Adipocyte (in vitro differentiated cells): ENCODE results near the gene RPEL1.
A peak's percentile ranks its signal among the peaks of the same experiment; 100 is the strongest.
"Not testable (repeated sequence)": the region's sequence is repeated elsewhere in the genome, so short reads cannot be mapped to it uniquely, and the experiment has no call there.

ENCODE experiments used
- DNase-seq: peaks from one replicate; pipeline ENCODE4 v3.0.0-alpha.2; 2015; ENCODE audit warnings: low read depth
- H3K27me3 ChIP-seq: replicated peaks from 2 replicates; pipeline ENCODE4 v1.7.0; 2013; ENCODE audit warnings: mild to moderate bottlenecking, low read length, moderate library complexity; ENCODE audit not compliant: control insufficient read depth, insufficient read depth
- H3K36me3 ChIP-seq: 2 replicates; pipeline ENCODE4 v1.7.0; 2013; ENCODE audit warnings: low read length, mild to moderate bottlenecking, moderate library complexity; ENCODE audit not compliant: control insufficient read depth, insufficient read depth, severe bottlenecking
- H3K4me1 ChIP-seq: 2 replicates; pipeline ENCODE4 v1.7.0; 2013; ENCODE audit warnings: mild to moderate bottlenecking, low read length, moderate library complexity; ENCODE audit not compliant: control insufficient read depth, insufficient read depth
- H3K4me3 ChIP-seq: 2 replicates; pipeline ENCODE4 v1.7.0; 2013; ENCODE audit warnings: mild to moderate bottlenecking, low read length, moderate library complexity
- H3K9ac ChIP-seq: 2 replicates; pipeline ENCODE4 v1.7.0; 2013; ENCODE audit warnings: mild to moderate bottlenecking, low read length, moderate library complexity
- H3K9me3 ChIP-seq: 2 replicates; pipeline ENCODE4 v1.7.0; 2013; ENCODE audit warnings: mild to moderate bottlenecking, low read length, moderate library complexity; ENCODE audit not compliant: control insufficient read depth

RPEL1 gene

DNA sequence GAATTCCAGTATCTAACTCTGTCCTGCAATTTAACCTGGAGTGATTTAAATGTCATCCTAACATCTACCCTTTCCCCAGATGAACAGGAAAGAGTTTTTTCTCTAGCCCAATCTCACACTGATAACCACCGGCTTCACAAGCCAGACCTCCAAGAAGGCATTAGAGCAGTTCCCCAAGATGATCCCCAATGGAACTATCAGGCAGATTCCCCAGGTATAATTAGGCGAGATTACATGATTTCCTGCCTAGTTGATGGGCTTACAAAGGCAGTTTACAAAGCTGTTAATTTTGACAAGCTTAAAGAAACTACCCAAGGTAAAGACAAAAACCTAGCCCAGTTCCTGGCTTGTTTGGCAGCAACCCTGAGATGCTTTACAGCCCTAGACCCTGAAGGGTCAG is 38.5 kb upstream of the RPEL1 start:
- no peaks in the 10 kb centered on the region for H3K4me1 ChIP-seq
- H3K9ac ChIP-seq: no peak overlapping the region
- H3K36me3 ChIP-seq: no peaks in the 10 kb centered on the region
- H3K27me3 ChIP-seq: no peaks in the 10 kb centered on the region
- H3K9me3 ChIP-seq: peaks cover 9% of the 10 kb centered on the region
- DNase-seq: no peak
- H3K4me3 ChIP-seq: no peak overlapping the region

DNA sequence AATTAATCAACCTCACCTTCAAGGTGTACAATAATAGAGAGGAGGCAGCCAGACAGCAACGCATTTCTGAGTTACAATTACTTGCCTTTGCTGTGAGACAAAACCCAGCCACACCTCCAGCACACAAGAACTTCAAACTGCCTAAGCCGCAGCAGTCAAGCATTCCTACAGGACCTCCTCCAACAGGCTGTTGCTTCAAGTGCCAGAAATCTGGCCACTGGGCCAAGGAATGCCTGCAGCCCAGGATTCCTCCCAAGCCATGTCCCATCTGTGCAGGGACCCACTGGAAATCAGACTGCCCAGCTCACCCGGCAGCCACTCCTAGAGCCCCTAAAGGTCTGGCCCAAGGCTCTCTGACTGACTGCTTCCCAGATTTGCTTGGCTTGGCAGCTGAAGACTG is 38.0 kb upstream of the RPEL1 start:
- H3K4me1 ChIP-seq, H3K9me3 ChIP-seq, H3K27me3 ChIP-seq, H3K9ac ChIP-seq, H3K36me3 ChIP-seq, H3K4me3 ChIP-seq: not testable (repeated sequence)
- peak; percentile 38 for DNase-seq

DNA sequence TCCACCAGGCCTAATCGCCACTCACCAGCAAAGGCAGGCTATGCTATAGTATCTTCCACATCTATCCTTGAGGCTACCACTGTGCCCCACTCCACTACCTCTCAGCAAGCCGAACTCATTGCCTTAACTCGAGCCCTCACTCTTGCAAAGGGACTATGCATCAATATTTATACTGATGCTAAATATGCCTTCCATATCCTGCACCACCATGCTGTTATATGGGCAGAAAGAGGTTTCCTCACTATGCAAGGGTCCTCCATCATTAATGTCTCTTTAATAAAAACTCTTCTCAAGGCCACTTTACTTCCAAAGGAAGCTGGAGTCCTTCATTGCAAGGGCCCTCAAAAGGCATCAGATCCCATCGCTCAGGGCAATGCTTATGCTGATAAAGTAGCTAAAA is 35.4 kb upstream of the RPEL1 start:
- not testable (repeated sequence) for H3K4me1 ChIP-seq, H3K36me3 ChIP-seq, H3K4me3 ChIP-seq, H3K9ac ChIP-seq, H3K9me3 ChIP-seq, H3K27me3 ChIP-seq, DNase-seq

DNA sequence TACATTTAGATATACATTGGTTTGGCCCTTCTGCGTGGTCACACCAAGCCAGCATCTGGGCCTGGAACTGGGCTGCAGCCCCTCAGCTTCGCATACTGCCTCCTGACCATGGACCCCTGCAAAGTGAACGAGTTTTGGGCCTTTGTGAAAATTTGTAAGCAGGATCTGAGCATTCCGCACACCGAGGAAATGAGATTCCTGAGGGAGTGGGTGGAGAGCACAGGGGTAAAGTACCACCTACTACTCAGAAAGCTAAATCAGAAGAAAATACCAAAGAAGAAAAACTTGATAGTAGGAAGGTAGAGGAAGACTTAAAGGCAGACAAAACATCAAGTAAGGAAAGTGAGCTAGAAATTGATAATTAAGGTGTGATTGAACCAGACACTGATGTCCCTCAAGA is 30.1 kb upstream of the RPEL1 start:
- H3K9ac ChIP-seq: no peak overlapping the region
- DNase-seq: no peak
- no peaks in the 10 kb centered on the region for H3K27me3 ChIP-seq
- H3K4me3 ChIP-seq: no peak overlapping the region
- no peaks in the 10 kb centered on the region for H3K9me3 ChIP-seq
- H3K36me3 ChIP-seq: no peaks in the 10 kb centered on the region
- peaks cover 6% of the 10 kb centered on the region for H3K4me1 ChIP-seq

DNA sequence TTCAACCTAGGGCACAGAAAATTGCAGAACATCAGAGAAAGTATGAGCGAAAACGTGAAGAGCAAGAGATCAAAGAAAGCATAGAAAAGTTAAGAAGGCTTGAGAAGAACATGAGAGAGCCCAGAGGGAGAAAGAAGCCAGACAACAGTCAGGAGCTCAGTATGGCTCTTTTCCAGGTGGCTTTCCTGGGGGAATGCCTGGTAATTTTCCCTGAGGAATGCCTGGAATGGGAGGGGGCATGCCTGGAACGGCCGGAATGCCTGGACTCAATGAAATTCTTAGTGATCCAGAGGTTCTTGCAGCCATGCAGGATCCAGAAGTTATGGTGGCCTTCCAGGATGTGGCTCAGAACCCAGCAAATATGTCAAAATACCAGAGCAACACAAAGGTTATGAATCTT is 29.3 kb upstream of the RPEL1 start:
- not testable (repeated sequence) for H3K9ac ChIP-seq, H3K36me3 ChIP-seq, H3K27me3 ChIP-seq, H3K4me3 ChIP-seq, H3K9me3 ChIP-seq, H3K4me1 ChIP-seq, DNase-seq

DNA sequence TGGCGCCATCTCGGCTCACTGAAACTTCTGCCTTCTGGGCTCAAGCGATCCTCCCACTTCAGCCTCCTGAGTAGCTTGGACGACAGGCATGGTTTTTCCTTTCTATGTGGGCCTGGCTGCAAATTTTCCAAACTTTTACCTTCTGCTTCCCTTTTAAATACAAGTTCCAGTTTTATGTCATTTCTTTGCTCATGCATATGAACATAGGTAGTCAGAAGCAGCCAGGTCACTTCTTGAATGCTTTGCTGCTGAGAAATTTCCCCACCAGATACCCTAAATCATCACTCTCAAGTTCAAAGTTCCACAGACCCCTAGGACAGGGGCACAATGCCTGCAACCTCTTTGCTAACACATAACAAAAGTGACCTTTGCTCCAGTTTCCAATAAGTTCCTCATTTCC is 21.6 kb upstream of the RPEL1 start:
- H3K4me3 ChIP-seq: no peak overlapping the region
- H3K36me3 ChIP-seq: no peaks in the 10 kb centered on the region
- no peak overlapping the region for H3K9ac ChIP-seq
- peaks cover 9% of the 10 kb centered on the region for H3K9me3 ChIP-seq
- peaks cover 29% of the 10 kb centered on the region for H3K4me1 ChIP-seq
- no peaks in the 10 kb centered on the region for H3K27me3 ChIP-seq
- no peak for DNase-seq

DNA sequence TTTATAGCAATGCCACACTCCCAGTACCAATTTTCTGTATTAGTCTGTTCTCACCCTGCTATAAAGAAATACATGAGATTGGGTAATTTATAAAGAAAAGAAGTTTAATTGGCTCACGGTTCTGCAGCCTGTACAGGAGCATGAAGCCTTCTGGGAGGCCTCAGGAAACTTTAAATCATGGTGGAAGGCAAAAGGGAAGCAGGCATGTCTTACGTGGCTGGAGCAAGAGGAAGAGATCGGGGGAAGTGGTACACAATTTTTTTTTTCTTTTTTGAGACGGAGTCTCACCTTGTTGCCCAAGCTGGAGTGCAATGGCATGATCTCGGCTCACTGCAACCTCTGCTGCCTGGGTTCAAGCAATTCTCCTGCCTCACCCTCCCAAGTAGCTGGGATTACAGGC is 21.0 kb upstream of the RPEL1 start:
- not testable (repeated sequence) for H3K9ac ChIP-seq, H3K27me3 ChIP-seq, DNase-seq

DNA sequence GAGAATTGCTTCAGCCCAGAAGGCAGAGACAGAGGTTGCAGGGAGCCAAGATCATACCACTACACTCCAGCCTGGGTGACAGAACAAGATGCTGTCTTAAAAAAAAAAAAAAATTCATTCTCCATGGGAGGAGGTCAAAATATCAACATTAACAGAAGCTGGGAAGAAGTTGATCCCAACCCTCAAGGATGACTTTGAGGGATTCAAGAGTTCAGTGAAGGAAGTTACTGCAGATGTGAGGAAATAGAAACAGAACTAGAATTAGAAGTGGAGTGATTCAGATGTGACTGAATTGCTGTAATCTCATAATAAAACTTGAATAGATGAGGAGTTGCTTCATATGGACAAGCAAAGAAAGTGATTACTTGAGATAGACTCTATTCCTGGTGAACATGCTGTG is 19.7 kb upstream of the RPEL1 start:
- Histone ChIP-seq H3K4me3 (no peak overlapping the region), H3K27me3 (no peaks in the 10 kb centered on the region), H3K9ac (peak overlapping the region; percentile 27), H3K9me3 (peaks cover 9% of the 10 kb centered on the region), H3K36me3 (no peaks in the 10 kb centered on the region), H3K4me1 (peaks cover 42% of the 10 kb centered on the region)
- DNase-seq: no peak

More for the DNA sequence above, 21.0 kb upstream of the RPEL1 start:
- not testable (repeated sequence) for H3K36me3 ChIP-seq, H3K4me3 ChIP-seq, H3K9me3 ChIP-seq
- peaks cover 35% of the 10 kb centered on the region for H3K4me1 ChIP-seq

DNA sequence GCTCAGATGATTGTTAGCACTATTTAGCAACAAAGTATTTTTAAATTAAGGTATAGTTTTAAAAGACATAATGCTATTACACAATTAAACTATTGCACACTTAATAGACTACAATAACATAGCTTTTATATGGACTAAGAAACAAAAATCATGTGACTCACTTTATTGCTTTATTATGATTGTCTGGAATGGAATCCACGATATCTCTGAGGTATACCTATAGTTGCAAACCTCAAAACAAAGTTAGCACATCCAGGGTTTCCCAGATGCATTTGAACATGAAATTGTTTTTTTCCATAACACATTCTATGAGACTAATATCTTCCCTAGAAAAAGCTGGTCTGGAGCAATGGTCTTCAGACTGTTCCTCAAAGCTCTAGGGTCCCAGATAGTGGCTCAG is 18.3 kb upstream of the RPEL1 start:
- Histone ChIP-seq H3K4me1 (peaks cover 55% of the 10 kb centered on the region), H3K27me3 (no peaks in the 10 kb centered on the region), H3K9ac (no peak overlapping the region), H3K36me3 (no peaks in the 10 kb centered on the region), H3K9me3 (peaks cover 9% of the 10 kb centered on the region), H3K4me3 (no peak overlapping the region)
- DNase-seq: no peak

DNA sequence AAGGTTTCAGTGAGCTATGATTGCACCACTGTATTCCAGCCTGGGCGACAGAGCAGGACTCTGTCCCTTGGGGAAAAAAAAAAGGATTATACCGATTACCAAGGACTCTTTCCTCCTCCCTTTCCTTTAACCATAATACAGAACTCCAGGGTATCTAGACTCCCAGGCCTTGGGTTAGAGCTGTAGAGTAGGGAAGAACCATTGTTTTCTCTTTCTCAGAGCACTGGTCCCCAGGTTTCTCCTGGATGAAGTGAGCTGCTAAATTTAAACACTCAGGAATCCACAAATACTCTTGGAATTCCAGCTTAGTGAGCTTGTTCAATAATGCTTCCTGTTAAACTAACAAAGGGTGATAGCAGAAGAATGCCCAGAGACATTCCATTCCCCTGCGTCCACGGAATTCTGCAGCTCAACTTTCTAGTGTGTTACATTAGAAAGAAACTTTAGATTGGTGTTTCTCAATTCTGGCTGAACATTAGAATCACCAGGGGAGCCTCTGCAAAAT is 14.6 kb upstream of the RPEL1 start:
- peak overlapping the region; percentile 76 for H3K9ac ChIP-seq
- no peaks in the 10 kb centered on the region for H3K9me3 ChIP-seq
- peak overlapping the region; percentile 42 for H3K4me3 ChIP-seq
- peaks cover 51% of the 10 kb centered on the region for H3K4me1 ChIP-seq
- H3K36me3 ChIP-seq: no peaks in the 10 kb centered on the region
- no peaks in the 10 kb centered on the region for H3K27me3 ChIP-seq
- peak; percentile 95 for DNase-seq

DNA sequence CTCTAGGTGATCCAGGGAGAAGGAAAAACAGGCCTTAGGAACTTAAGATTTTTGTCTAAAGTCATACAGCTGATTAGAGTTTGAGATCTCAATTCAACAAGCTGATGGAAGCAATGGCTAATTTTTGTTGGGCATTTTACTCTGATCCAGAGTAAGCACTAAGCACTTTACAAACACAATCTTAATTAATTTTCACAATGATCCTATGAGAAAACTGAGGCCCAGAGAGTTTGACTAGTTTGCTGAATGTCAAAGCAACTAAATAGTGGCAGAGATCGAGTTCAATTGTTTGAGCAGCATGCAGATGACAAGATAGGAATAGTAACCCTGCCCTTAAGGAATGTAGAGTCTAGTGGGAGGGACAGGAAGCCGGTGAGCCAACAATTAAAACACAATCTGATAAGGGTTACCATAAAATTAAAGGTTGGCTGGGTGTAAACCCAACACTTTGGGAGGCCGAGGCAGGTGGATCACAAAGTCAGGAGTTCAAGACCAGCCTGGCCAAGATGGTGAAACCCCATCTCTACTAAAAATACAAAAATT is 13.5 kb upstream of the RPEL1 start:
- Histone ChIP-seq H3K4me3 (no peak overlapping the region), H3K9me3 (no peaks in the 10 kb centered on the region), H3K4me1 (peaks cover 44% of the 10 kb centered on the region), H3K9ac (no peak overlapping the region), H3K27me3 (no peaks in the 10 kb centered on the region), H3K36me3 (no peaks in the 10 kb centered on the region)
- no peak for DNase-seq

DNA sequence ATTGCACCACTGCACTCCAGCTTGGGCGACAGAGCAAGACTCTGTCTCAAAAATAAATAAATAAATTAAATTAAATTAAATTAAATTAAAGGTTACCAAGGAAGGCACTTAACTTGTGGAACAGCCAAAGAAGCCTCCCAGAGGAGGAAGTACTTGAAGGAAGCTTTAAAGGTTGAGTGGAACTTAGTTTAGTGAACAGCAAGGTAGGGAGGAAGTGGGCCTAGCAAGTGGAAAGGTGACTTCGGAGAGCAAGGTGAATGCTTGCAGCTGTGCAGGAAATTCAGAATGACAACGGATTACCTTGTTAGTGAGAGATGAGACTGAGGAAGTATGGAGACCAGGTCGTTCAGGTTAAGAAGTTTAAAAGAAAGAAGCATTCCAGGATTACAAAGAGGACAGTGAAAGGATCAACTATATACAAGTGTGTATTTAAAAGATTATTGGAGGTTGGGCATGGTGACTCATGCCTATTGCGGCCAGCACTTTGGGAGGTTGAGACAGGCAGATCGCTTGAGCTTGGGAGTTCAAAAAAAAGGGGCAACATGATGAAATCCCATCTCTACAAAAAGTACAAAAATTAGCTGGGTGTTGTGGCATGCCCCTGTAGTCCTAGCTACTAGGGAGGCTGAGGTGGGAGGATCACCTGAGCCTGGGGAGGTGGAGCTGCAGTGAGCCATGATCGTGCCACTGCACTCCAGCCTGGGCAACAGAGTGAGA is 12.8 kb upstream of the RPEL1 start:
- Histone ChIP-seq H3K4me1 (peaks cover 37% of the 10 kb centered on the region), H3K9me3 (no peaks in the 10 kb centered on the region), H3K4me3 (no peak overlapping the region), H3K36me3 (no peaks in the 10 kb centered on the region), H3K27me3 (no peaks in the 10 kb centered on the region), H3K9ac (no peak overlapping the region)
- DNase-seq: peak; percentile 49
